Measurements from ENCODE around the gene METTL24. TPM values are rescaled to one million over a fixed set of nuclear protein-coding genes. Genes with fewer than 3 reads are reported as not detected.

METTL24 gene
- total and polyA plus RNA-seq, 10 of the 15 experiments (the other 5 are each of a cell fraction or from before 2014, with no cell fraction given), result 0.20 TPM; not detected in 9

GRCh38 chr6:110256366-110256765 is 101.8 kb downstream of the METTL24 start:
- Histone ChIP-seq H3K79me2 (ENCODE audit: control insufficient read depth, insufficient read depth, low read length) (no peaks in the 10 kb centered on the region), H4K20me1 (ENCODE audit: control insufficient read depth, insufficient read depth) (no peaks in the 10 kb centered on the region), H3K9ac (ENCODE audit: control insufficient read depth, insufficient read depth, low read length) (no peak overlapping the region), H3K9me3 (replicated peaks; ENCODE audit: control insufficient read depth, insufficient read depth, low read length) (no peaks in the 10 kb centered on the region), H3K4me2 (ENCODE audit: control insufficient read depth, insufficient read depth) (no peak overlapping the region), H3K4me1 (ENCODE audit: control insufficient read depth, insufficient read depth, low read length) (no peaks in the 10 kb centered on the region), H3K27ac (ENCODE audit: control insufficient read depth, insufficient read depth) (no peak overlapping the region), H2AFZ (ENCODE audit: control insufficient read depth, low read depth, low read length) (no peak overlapping the region), H3K36me3 (ENCODE audit: control insufficient read depth in 2 of 2, insufficient read depth in 2 of 2, low read length in 1 of 2) (no peaks in the 10 kb centered on the region), H3K4me3 (no peak overlapping the region), H3K27me3 (replicated peaks in 1 of 2; ENCODE audit: control insufficient read depth in 2 of 2, insufficient read depth in 2 of 2, low read length in 1 of 2) (no peaks in the 10 kb centered on the region)
- POLR2A ChIA-PET, result no interaction called here
- 48% methylated on average over 2 of the region's 2 CpGs for WGBS (ENCODE audit: insufficient coverage, insufficient replicate concordance, low lambda C conversion rate, missing lambda C conversion rate)
- DNase-seq (ENCODE audit: low read depth, low spot score) (no peak), FAIRE-seq (no peak), ATAC-seq (no peak)
- CTCF ChIA-PET, result no interaction called here
- SMC1A ChIA-PET (ENCODE audit: uncharacterized antibody, unreplicated experiment), result no interaction called here
- in situ Hi-C loops (cut with MboI), result no loop called here
- no peak for TF ChIP-seq NFIC (IDR thresholded peaks at IDR 0.05; ENCODE audit: low read depth, low read length)
- intact Hi-C loops (cut with micrococcal nuclease; ENCODE audit: unreplicated experiment), result no loop called here
- RAD21 ChIA-PET (ENCODE audit: unreplicated experiment), result no interaction called here
- BruUV-seq (replicated peaks), result no TSS peak

DNA sequence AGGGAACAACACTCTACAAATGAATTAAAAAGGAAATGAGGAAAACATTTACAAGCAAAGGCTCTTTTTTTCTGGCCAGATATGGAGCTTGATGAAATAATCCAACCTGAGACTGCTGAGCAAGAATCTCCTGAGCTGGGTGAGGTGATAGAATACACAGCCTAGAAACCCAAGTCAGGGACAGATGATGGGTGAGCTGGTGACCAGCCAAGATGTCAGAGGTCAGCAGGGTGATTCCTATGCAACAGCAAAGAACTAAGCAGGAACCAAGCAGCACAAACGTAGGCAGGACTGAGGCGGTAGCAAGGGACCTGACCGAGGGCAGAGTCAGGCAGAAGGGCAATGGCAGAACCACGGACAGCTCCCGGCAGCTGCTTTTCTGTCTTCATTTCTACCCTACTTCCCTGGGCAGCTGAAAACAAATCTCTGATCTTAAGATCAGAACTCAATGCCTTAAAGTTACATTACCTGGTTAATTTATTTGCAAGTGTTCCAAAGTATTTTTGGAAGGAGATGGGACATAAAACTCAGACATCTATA is 102.9 kb downstream of the METTL24 start:
- no peaks in the 10 kb centered on the region for H3K79me2 ChIP-seq (ENCODE audit: control insufficient read depth, insufficient read depth, low read length)
- H4K20me1 ChIP-seq (ENCODE audit: control insufficient read depth, insufficient read depth), result no peaks in the 10 kb centered on the region
- DNase-seq (ENCODE audit: low read depth, low spot score), result no peak
- H3K4me1 ChIP-seq (ENCODE audit: control insufficient read depth, insufficient read depth, low read length), result no peaks in the 10 kb centered on the region
- SMC1A ChIA-PET (ENCODE audit: uncharacterized antibody, unreplicated experiment), result interaction anchor here (0.7 to 0.9 kb wide), 2 partner anchors 16 to 135 kb away, joined by 3 read pairs; no protein-coding TSS in a partner anchor
- H2AFZ ChIP-seq (ENCODE audit: control insufficient read depth, low read depth, low read length), result no peak overlapping the region
- no peaks in the 10 kb centered on the region for H3K9me3 ChIP-seq (replicated peaks; ENCODE audit: control insufficient read depth, insufficient read depth, low read length)
- intact Hi-C loops (cut with micrococcal nuclease; ENCODE audit: unreplicated experiment) (no loop called here), in situ Hi-C loops (cut with MboI) (no loop called here)
- H3K36me3 ChIP-seq (ENCODE audit: control insufficient read depth in 2 of 2, insufficient read depth in 2 of 2, low read length in 1 of 2), result no peaks in the 10 kb centered on the region
- no peaks in the 10 kb centered on the region for H3K27me3 ChIP-seq (replicated peaks in 1 of 2; ENCODE audit: control insufficient read depth in 2 of 2, insufficient read depth in 2 of 2, low read length in 1 of 2)
- H3K9ac ChIP-seq (ENCODE audit: control insufficient read depth, insufficient read depth, low read length), result no peak overlapping the region
- RAD21 ChIA-PET (ENCODE audit: unreplicated experiment), result no interaction called here
- BruUV-seq (replicated peaks), result no TSS peak
- H3K4me2 ChIP-seq (ENCODE audit: control insufficient read depth, insufficient read depth), result no peak overlapping the region
- CTCF ChIA-PET, result interaction anchor here (0.6 kb wide), 1 partner anchor 684 kb away, joined by 3 read pairs; no protein-coding TSS in a partner anchor
- ATAC-seq, result peak; percentile 26; the same call in 1 of the 3 replicates
- FAIRE-seq, result no peak
- WGBS (ENCODE audit: insufficient coverage, insufficient replicate concordance, low lambda C conversion rate, missing lambda C conversion rate), result 80% methylated on average over 5 of the region's 5 CpGs
- H3K4me3 ChIP-seq, result no peak overlapping the region
- TF ChIP-seq, protein P1, sequence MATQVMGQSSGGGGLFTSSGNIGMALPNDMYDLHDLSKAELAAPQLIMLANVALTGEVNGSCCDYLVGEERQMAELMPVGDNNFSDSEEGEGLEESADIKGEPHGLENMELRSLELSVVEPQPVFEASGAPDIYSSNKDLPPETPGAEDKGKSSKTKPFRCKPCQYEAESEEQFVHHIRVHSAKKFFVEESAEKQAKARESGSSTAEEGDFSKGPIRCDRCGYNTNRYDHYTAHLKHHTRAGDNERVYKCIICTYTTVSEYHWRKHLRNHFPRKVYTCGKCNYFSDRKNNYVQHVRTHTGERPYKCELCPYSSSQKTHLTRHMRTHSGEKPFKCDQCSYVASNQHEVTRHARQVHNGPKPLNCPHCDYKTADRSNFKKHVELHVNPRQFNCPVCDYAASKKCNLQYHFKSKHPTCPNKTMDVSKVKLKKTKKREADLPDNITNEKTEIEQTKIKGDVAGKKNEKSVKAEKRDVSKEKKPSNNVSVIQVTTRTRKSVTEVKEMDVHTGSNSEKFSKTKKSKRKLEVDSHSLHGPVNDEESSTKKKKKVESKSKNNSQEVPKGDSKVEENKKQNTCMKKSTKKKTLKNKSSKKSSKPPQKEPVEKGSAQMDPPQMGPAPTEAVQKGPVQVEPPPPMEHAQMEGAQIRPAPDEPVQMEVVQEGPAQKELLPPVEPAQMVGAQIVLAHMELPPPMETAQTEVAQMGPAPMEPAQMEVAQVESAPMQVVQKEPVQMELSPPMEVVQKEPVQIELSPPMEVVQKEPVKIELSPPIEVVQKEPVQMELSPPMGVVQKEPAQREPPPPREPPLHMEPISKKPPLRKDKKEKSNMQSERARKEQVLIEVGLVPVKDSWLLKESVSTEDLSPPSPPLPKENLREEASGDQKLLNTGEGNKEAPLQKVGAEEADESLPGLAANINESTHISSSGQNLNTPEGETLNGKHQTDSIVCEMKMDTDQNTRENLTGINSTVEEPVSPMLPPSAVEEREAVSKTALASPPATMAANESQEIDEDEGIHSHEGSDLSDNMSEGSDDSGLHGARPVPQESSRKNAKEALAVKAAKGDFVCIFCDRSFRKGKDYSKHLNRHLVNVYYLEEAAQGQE (IDR thresholded peaks at IDR 0.05; ENCODE audit: low read depth, low read length), result peak; percentile 93
- no peak for TF ChIP-seq NFIC (IDR thresholded peaks at IDR 0.05; ENCODE audit: low read depth, low read length)
- POLR2A ChIA-PET, result no interaction called here
- no peak overlapping the region for H3K27ac ChIP-seq (ENCODE audit: control insufficient read depth, insufficient read depth)

Data from GM12878 (cell line).